ENCODE results near the gene TRIM62.
A peak's percentile ranks its signal among the peaks of the same experiment; 100 is the strongest.

GRCh38 chr1:33111965-33112364, 69.9 kb downstream of the TRIM62 start:
- TF ChIP-seq CTCF (conservative IDR thresholded peaks at IDR 0.05) (peak; percentile 69), EZH2 (IDR thresholded peaks at IDR 0.05; ENCODE audit: low read depth) (no peak)

All from PC-9 (cell line).